Stimulated activated CD8-positive, alpha-beta memory T cell treated with anti-CD3 and anti-CD28 coated beads, Interleukin-15, amount 100 ng/mL, for 24 hours (primary cell): ENCODE data around the gene ERI3.
"Not testable (repeated sequence)": the region's sequence is repeated elsewhere in the genome, so short reads cannot be mapped to it uniquely, and the experiment has no call there.

Experiments
- DNase-seq: peaks from one replicate; pipeline ENCODE4 v3.0.0-alpha.2; 2020; ENCODE audit warnings: low read depth

Gene ERI3

GRCh38 chr1:44212355-44213221 lies 142.5 kb downstream of the ERI3 start:
- DNase-seq = no peak

GRCh38 chr1:44210595-44210994 lies 144.5 kb downstream of the ERI3 start:
- no peak for DNase-seq

- DNase-seq = no peak
Measured at GRCh38 chr1:44208226-44208625, 146.8 kb downstream of the ERI3 start.

GRCh38 chr1:44206545-44206944 lies 148.5 kb downstream of the ERI3 start:
- DNase-seq = not testable (repeated sequence)

GRCh38 chr1:44200336-44200735 lies 154.7 kb downstream of the ERI3 start:
- DNase-seq = no peak

- DNase-seq = no peak
Measured at GRCh38 chr1:44174630-44175029, 180.4 kb downstream of the ERI3 start.
